GM23338 (cell line): ENCODE measurements around the gene TENM4. TPM values are rescaled to one million over a fixed set of nuclear protein-coding genes. Genes with fewer than 3 reads are reported as not detected.
A peak's percentile ranks its signal among the peaks of the same experiment; 100 is the strongest.

Experiments used
- ATAC-seq: fragments of 200-7000 bp; cut with Tn5 transposase; 3 replicates; pipeline ENCODE4 v1.9.1; 2020
- DNase-seq: peaks from one replicate; pipeline ENCODE4 v3.0.0-alpha.2; 2015; ENCODE audit warnings: low spot score
- H2AFZ ChIP-seq: fragments of 200-600 bp; sonication (generic); 2 replicates; pipeline ENCODE4 v1.8.0; 2016; ENCODE audit warnings: antibody characterized with exemption, mild to moderate bottlenecking, moderate library complexity
- H3F3A ChIP-seq: fragments of 200-600 bp; sonication (generic); replicated peaks from 2 replicates; pipeline ENCODE4 v1.8.0; 2017; ENCODE audit warnings: antibody characterized with exemption, mixed run types, low read depth
- H3K27ac ChIP-seq: fragments of 200-600 bp; sonication (generic); 2 replicates; pipeline ENCODE4 v1.6.1; 2016; ENCODE audit warnings: low read depth
- H3K27me3 ChIP-seq: fragments of 200-600 bp; sonication (generic); 2 replicates; pipeline ENCODE4 v1.8.0; 2016; ENCODE audit warnings: mild to moderate bottlenecking, mixed run types, moderate library complexity; ENCODE audit not compliant: insufficient read depth
- H3K36me3 ChIP-seq: fragments of 200-600 bp; sonication (generic); 2 replicates; pipeline ENCODE4 v1.8.0; 2016; ENCODE audit warnings: mild to moderate bottlenecking; ENCODE audit not compliant: insufficient read depth
- H3K4me1 ChIP-seq: fragments of 200-600 bp; sonication (generic); 2 replicates; pipeline ENCODE4 v1.8.0; 2016; ENCODE audit warnings: mild to moderate bottlenecking, moderate library complexity; ENCODE audit not compliant: insufficient read depth
- H3K4me2 ChIP-seq: fragments of 200-600 bp; sonication (generic); 2 replicates; pipeline ENCODE4 v1.7.1; 2017; ENCODE audit warnings: mixed run types
- H3K4me3 ChIP-seq: fragments of 200-600 bp; sonication (generic); 2 replicates; pipeline ENCODE4 v1.6.1; 2016; ENCODE audit warnings: mixed run types
- H3K79me2 ChIP-seq: fragments of 200-600 bp; sonication (generic); replicated peaks from 2 replicates; pipeline ENCODE4 v1.8.0; 2017; ENCODE audit warnings: mild to moderate bottlenecking; ENCODE audit not compliant: insufficient read depth
- H3K9me2 ChIP-seq: fragments of 200-600 bp; sonication (generic); 2 replicates; pipeline ENCODE4 v1.8.0; 2017; ENCODE audit not compliant: insufficient read depth
- H4K20me1 ChIP-seq: fragments of 200-600 bp; sonication (generic); replicated peaks from 2 replicates; pipeline ENCODE4 v1.8.0; 2017; ENCODE audit warnings: mild to moderate bottlenecking; ENCODE audit not compliant: insufficient read depth
- H3K27ac Mint-ChIP-seq: 2 replicates; pipeline ENCODE4 v1.8.0; 2020; ENCODE audit warnings: inconsistent platforms, mild to moderate bottlenecking, moderate library complexity, mixed read lengths
- H3K27me3 Mint-ChIP-seq: 3 replicates; pipeline ENCODE4 v1.8.0; 2022; ENCODE audit warnings: low read depth, mild to moderate bottlenecking, moderate library complexity, mixed read lengths, inconsistent platforms; ENCODE audit not compliant: insufficient read depth, poor library complexity
- H3K36me3 Mint-ChIP-seq: 3 replicates; pipeline ENCODE4 v1.8.0; 2021; ENCODE audit warnings: low read depth, mild to moderate bottlenecking, inconsistent platforms, moderate library complexity, mixed read lengths
- H3K4me1 Mint-ChIP-seq: 3 replicates; pipeline ENCODE4 v1.8.0; 2020; ENCODE audit warnings: mild to moderate bottlenecking, inconsistent platforms, mixed read lengths
- H3K4me3 Mint-ChIP-seq: 3 replicates; pipeline ENCODE4 v1.8.0; 2021; ENCODE audit warnings: moderate library complexity, mild to moderate bottlenecking, inconsistent platforms, mixed read lengths
- H3K9me3 Mint-ChIP-seq: 3 replicates; pipeline ENCODE4 v1.8.0; 2020; ENCODE audit warnings: moderate library complexity, mild to moderate bottlenecking, inconsistent platforms, mixed read lengths
- EZH2 ChIP-seq: fragments of 200-600 bp; sonication (generic); IDR thresholded peaks from one replicate; pipeline ENCODE4 v1.8.0; 2017; ENCODE audit warnings: antibody characterized with exemption, mild to moderate bottlenecking, low read depth; ENCODE audit not compliant: unreplicated experiment
- NANOG ChIP-seq: IDR thresholded peaks from 2 replicates; pipeline ENCODE4 v1.6.1; 2016; ENCODE audit warnings: antibody characterized with exemption, borderline replicate concordance
- REST ChIP-seq: IDR thresholded peaks from one replicate; pipeline ENCODE4 v1.6.1; 2018; ENCODE audit warnings: antibody characterized with exemption; ENCODE audit not compliant: unreplicated experiment
- ZNF331 ChIP-seq: fragments of 250-450 bp; sonication (Bioruptor Pico); IDR thresholded peaks from 2 replicates; pipeline ENCODE4 v1.5.0; 2020; ENCODE audit warnings: low read depth, mild to moderate bottlenecking, moderate library complexity
- polyA plus RNA-seq: library from polyadenylated mRNA; unstranded; fragments of >200 nt; fragmentation: Nextera tagmentation; extraction: Ambion mirVana; gene quantifications from 2 replicates; pipeline ENCODE4 v1.2.1, GENCODE V29; 2016
- total RNA-seq: library from RNA; depleted of rRNA; stranded (reverse); fragments of >200 nt; shearing (Covaris generic); gene quantifications from 2 replicates; pipeline ENCODE4 v1.2.3, GENCODE V29; 2014
- TF ChIP-seq, protein P1 (sequence below), 2 experiments: fragments of 200-600 bp in 1 of 2; sonication (generic) in 1 of 2; conservative IDR thresholded peaks; 2 replicates each; pipeline versions ENCODE4 v1.5.1 to v1.6.1; 2016 to 2017; ENCODE audit warnings: antibody characterized with exemption in 2 of 2, low read depth in 2 of 2, mild to moderate bottlenecking in 2 of 2, moderate library complexity in 1 of 2

The TENM4 gene
- total and polyA plus RNA-seq, 2 experiments from 2014 or later: 7.3 TPM

DNA sequence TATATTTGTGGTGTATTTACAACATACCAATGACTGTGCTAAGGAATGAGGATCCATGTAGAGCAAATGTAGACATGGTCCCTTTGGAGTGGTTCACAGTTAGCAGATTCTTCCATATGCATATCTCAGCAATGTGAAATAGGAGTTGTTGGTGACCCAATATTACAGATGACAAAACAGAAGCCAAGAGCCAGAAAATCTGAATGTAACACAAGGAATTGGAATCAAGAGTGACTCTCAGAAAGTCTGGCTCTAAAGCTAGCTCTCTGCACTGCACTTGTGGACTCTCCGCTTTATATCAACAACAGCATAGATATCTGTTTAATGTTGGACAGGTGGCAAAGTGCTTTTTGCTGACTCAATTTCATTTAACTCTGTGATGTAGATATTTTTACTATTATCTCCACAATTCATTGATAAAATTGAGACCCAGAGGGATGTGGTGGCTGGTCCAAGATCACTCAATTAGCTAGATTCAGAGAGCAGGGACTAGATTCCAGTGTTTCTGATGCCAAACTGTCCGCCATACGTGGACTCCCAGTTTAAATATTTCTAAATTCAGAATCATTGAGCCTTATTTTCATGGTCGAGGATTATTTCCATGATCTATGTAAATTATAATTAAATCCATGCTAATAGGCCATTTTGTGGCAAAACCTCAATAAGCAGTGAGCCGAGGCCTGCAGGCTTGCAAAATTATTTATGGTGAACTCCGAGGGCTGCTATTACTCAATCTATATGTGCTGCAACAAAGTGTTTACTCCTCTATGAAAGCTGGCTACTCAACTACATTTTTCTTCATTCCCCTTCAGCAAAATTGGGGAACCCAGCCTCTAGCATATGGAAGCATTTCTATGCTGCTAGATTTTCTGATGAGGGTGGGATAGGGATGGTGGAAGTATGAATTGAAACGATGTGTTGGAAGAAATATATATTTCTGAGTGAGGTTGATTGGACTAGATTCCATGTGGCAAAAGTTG lies 21.1 kb upstream of the TENM4 start:
- Histone ChIP-seq H2AFZ (0 out of 2 replicates have a peak overlapping the region, but pooled peaks have one; percentile 43), H3K27ac (no peak overlapping the region), H3K36me3 (no peaks in the 10 kb centered on the region)

GRCh38 chr11:79461144-79461543 lies 20.3 kb upstream of the TENM4 start:
- no peak overlapping the region for H3K27ac Mint-ChIP-seq
- ATAC-seq (peak; percentile 93), DNase-seq (peak; percentile 71)
- Histone ChIP-seq H3K36me3 (no peaks in the 10 kb centered on the region), H3K9me2 (no peaks in the 10 kb centered on the region), H3K4me3 (no peak overlapping the region), H3K4me1 (peaks cover 5% of the 10 kb centered on the region; the same call in 1 of the 2 replicates), H4K20me1 (no peaks in the 10 kb centered on the region), H3F3A (no peaks in the 10 kb centered on the region), H3K4me2 (no peak overlapping the region), H3K27me3 (no peaks in the 10 kb centered on the region), H2AFZ (no peak overlapping the region), H3K27ac (no peak overlapping the region), H3K79me2 (no peaks in the 10 kb centered on the region)
- peaks cover 15% of the 10 kb centered on the region for H3K4me1 Mint-ChIP-seq
- H3K36me3 Mint-ChIP-seq: no peaks in the 10 kb centered on the region
- H3K9me3 Mint-ChIP-seq: no peaks in the 10 kb centered on the region
- no peaks in the 10 kb centered on the region for H3K27me3 Mint-ChIP-seq
- H3K4me3 Mint-ChIP-seq: no peak overlapping the region
- TF ChIP-seq, protein P1, sequence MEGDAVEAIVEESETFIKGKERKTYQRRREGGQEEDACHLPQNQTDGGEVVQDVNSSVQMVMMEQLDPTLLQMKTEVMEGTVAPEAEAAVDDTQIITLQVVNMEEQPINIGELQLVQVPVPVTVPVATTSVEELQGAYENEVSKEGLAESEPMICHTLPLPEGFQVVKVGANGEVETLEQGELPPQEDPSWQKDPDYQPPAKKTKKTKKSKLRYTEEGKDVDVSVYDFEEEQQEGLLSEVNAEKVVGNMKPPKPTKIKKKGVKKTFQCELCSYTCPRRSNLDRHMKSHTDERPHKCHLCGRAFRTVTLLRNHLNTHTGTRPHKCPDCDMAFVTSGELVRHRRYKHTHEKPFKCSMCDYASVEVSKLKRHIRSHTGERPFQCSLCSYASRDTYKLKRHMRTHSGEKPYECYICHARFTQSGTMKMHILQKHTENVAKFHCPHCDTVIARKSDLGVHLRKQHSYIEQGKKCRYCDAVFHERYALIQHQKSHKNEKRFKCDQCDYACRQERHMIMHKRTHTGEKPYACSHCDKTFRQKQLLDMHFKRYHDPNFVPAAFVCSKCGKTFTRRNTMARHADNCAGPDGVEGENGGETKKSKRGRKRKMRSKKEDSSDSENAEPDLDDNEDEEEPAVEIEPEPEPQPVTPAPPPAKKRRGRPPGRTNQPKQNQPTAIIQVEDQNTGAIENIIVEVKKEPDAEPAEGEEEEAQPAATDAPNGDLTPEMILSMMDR (conservative IDR thresholded peaks at IDR 0.05; ENCODE audit: low read depth in 2 of 2): peak; percentile 75 to 80

More for the DNA sequence above, 21.1 kb upstream of the TENM4 start:
- H3K27ac Mint-ChIP-seq: no peak overlapping the region
- H3K4me3 ChIP-seq: no peak overlapping the region
- H3K4me3 Mint-ChIP-seq: no peak overlapping the region
- H4K20me1 ChIP-seq: no peaks in the 10 kb centered on the region
- H3K9me3 Mint-ChIP-seq: no peaks in the 10 kb centered on the region
- H3K9me2 ChIP-seq: no peaks in the 10 kb centered on the region
- DNase-seq (no peak), ATAC-seq (no peak)
- TF ChIP-seq ZNF331 (CRISPR knock-in tag): no peak
- TF ChIP-seq EZH2: no peak
- TF ChIP-seq REST: no peak
- no peak for TF ChIP-seq NANOG
- no peaks in the 10 kb centered on the region for H3K36me3 Mint-ChIP-seq
- H3F3A ChIP-seq: no peaks in the 10 kb centered on the region
- H3K27me3 ChIP-seq: no peaks in the 10 kb centered on the region
- peaks cover 9% of the 10 kb centered on the region; the same call in 2 of the 3 replicates for H3K4me1 Mint-ChIP-seq
- H3K4me1 ChIP-seq: peaks cover 5% of the 10 kb centered on the region; the same call in 1 of the 2 replicates
- H3K79me2 ChIP-seq: no peaks in the 10 kb centered on the region
- no peaks in the 10 kb centered on the region for H3K27me3 Mint-ChIP-seq
- no peak overlapping the region for H3K4me2 ChIP-seq
